Adipose tissue (tissue), 3 donors: Measurements from ENCODE around the gene TOMM34. TPM values are rescaled to one million over a fixed set of nuclear protein-coding genes. Genes with fewer than 3 reads are reported as not detected.

Experiments used
- H3K27ac ChIP-seq: one replicate; pipeline ENCODE4 v1.5.1; 2013; ENCODE audit warnings: low read depth, low read length
- WGBS, 3 donors: extraction: QIAGEN DNeasy Blood & Tissue Kit; methylation state at CpG; one replicate each; pipeline ENCODE4 v1.1.7; 2013; 5-methylcytosine and 5-hydroxymethylcytosine counted together
- polyA plus RNA-seq, 3 donors: library from polyadenylated mRNA; stranded (reverse); fragments of 200-250 nt; gene quantifications; one replicate each; pipeline ENCODE4 v1.2.3, GENCODE V29; 2013
- donor health status: healthy with polysubstance abuse.
- donor health status: Bipolar disorder and iron deficiency.
- donor health status: healthy.

The TOMM34 gene
- polyA plus RNA-seq, 3 donors, result 10.0 to 12.4 (median 10.8) TPM

- 1 to 4% (median 4%) methylated on average over 55 to 61 of the region's 61 CpGs for WGBS, 3 donors
- no peak within 1 kb of the TSS for H3K27ac ChIP-seq
These were observed 50.1 kb downstream of the TOMM34 start, which contains the start of gene PABPC1L for GRCh38 chr20:44909872-44910689. TSS of gene PABPC1L (plus strand) at chr20:44910060. CDS start at chr20:44910144, 84 bp downstream.

GRCh38 chr20:44908987-44909871 is 51.0 kb downstream of the TOMM34 start:
- 24 to 36% (median 35%) methylated on average over 14 of the region's 14 CpGs for WGBS, 3 donors

GRCh38 chr20:44904377-44904776 is 55.8 kb downstream of the TOMM34 start:
- WGBS, 3 donors, result 78 to 86% (median 80%) methylated on average over 5 of the region's 5 CpGs

More at GRCh38 chr20:44908987-44909871, 51.0 kb downstream of the TOMM34 start:
- no peak overlapping the region for H3K27ac ChIP-seq

GRCh38 chr20:44901974-44902373 is 58.2 kb downstream of the TOMM34 start:
- H3K27ac ChIP-seq, result no peak overlapping the region
- 89 to 90% (median 89%) methylated on average over 2 of the region's 2 CpGs for WGBS, 3 donors

More at GRCh38 chr20:44904377-44904776, 55.8 kb downstream of the TOMM34 start:
- no peak overlapping the region for H3K27ac ChIP-seq

GRCh38 chr20:44900231-44900854 is 59.9 kb downstream of the TOMM34 start:
- WGBS, 3 donors, result 78 to 89% (median 79%) methylated on average over 5 of the region's 5 CpGs
- H3K27ac ChIP-seq, result no peak overlapping the region

GRCh38 chr20:44897133-44897532 is 63.1 kb downstream of the TOMM34 start:
- no peak overlapping the region for H3K27ac ChIP-seq
- 42 to 87% (median 56%) methylated on average over 1 of the region's 1 CpG for WGBS, 3 donors

GRCh38 chr20:44896583-44896982 is 63.6 kb downstream of the TOMM34 start:
- WGBS, 3 donors, result 37 to 82% (median 59%) methylated on average over 1 of the region's 1 CpG
- no peak overlapping the region for H3K27ac ChIP-seq

GRCh38 chr20:44894959-44895358 is 65.2 kb downstream of the TOMM34 start:
- WGBS, 3 donors, result 55 to 64% (median 58%) methylated on average over 2 of the region's 2 CpGs
- H3K27ac ChIP-seq, result no peak overlapping the region

Other genes starting within 250 kb of the TOMM34 start
- 10 to 100 TPM in 2 of 3 donors, under 1 TPM in 1; 0.36 to 36.3 (median 20.7) TPM for gene CCN5, start 245.0 kb downstream of the TOMM34 start, polyA plus RNA-seq
- gene KCNK15, start 214.5 kb downstream of the TOMM34 start, polyA plus RNA-seq, result 1 to 10 TPM in 2 of 3 donors, under 1 TPM in 1; 0.85 to 5.3 (median 2.4) TPM
- gene RIMS4, start 149.9 kb downstream of the TOMM34 start, polyA plus RNA-seq, result 1 to 10 TPM in 1 of 3 donors, under 1 TPM in 2; 0.03 to 1.8 (median 0.19) TPM
- gene YWHAB, start 74.7 kb downstream of the TOMM34 start, polyA plus RNA-seq, result 100 to 1,000 TPM in 2 of 3 donors, 10 to 100 TPM in 1; 31.3 to 113 (median 103) TPM
- 10 to 100 TPM in 1 of 3 donors, 1 to 10 TPM in 2; 5.3 to 24.7 (median 8.2) TPM for gene PABPC1L, start 50.3 kb downstream of the TOMM34 start, polyA plus RNA-seq
- 1 to 10 TPM; 3.9 to 8.7 (median 8.0) TPM for gene STK4, start 6.1 kb upstream of the TOMM34 start, polyA plus RNA-seq
- gene KCNS1, start 140.7 kb upstream of the TOMM34 start, polyA plus RNA-seq, result under 1 TPM in 2 of 3 donors, not detected in 1; 0.01 to 0.05 TPM
- gene WFDC5, start 154.8 kb upstream of the TOMM34 start, polyA plus RNA-seq, result not detected
- gene WFDC12, start 164.1 kb upstream of the TOMM34 start, polyA plus RNA-seq, result not detected
- gene PI3, start 214.5 kb upstream of the TOMM34 start, polyA plus RNA-seq, result 10 to 100 TPM in 1 of 3 donors, under 1 TPM in 1, not detected in 1; 0.29 to 10.4 TPM
- not detected for gene SEMG1, start 246.6 kb upstream of the TOMM34 start, polyA plus RNA-seq